ENCODE measurements around the gene HSPH1.

Gene HSPH1

GRCh38 chr13:31201341-31202031 lies 39.8 kb upstream of the HSPH1 start:
- no peak for DNase-seq (ENCODE audit: low read depth)
- peak overlapping the region; percentile 62 for H3K4me3 ChIP-seq (ENCODE audit: low read depth, low read length)
- no peak for TF ChIP-seq CTCF (IDR thresholded peaks at IDR 0.05; ENCODE audit: control insufficient read depth, extremely low read depth, insufficient read depth)

DNA sequence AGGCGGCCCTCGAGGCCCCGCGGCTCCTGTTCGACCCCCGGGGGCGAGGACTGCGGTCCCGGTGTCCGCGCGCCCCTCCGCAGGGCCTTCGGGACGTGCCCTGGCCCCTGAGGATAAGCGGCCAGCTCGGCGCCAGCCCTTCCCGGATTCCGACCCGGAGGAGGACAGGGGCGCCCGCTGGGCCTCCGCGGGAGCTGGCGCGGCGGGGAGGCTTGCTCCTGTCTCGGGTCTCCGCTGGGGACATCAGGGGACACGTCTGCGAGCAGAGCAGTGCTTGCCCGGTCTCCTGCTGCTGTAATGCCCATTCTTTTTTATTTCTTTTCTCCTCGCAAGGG lies 38.9 kb upstream of the HSPH1 start:
- no peak for TF ChIP-seq CTCF (IDR thresholded peaks at IDR 0.05; ENCODE audit: control insufficient read depth, extremely low read depth, insufficient read depth)
- peak overlapping the region; percentile 62 for H3K4me3 ChIP-seq (ENCODE audit: low read depth, low read length)
- DNase-seq (ENCODE audit: low read depth): no peak

- H3K4me3 ChIP-seq (ENCODE audit: low read depth, low read length): peak within 1 kb of the TSS; percentile 62
- peak; percentile 88 for TF ChIP-seq CTCF (IDR thresholded peaks at IDR 0.05; ENCODE audit: control insufficient read depth, extremely low read depth, insufficient read depth)
- DNase-seq (ENCODE audit: low read depth): peak; percentile 18
Measured at GRCh38 chr13:31199849-31200636, 38.3 kb upstream of the HSPH1 start, which contains the start of gene B3GLCT. TSS of gene B3GLCT (plus strand) at chr13:31199975. CDS start at chr13:31200085, 110 bp downstream.

DNA sequence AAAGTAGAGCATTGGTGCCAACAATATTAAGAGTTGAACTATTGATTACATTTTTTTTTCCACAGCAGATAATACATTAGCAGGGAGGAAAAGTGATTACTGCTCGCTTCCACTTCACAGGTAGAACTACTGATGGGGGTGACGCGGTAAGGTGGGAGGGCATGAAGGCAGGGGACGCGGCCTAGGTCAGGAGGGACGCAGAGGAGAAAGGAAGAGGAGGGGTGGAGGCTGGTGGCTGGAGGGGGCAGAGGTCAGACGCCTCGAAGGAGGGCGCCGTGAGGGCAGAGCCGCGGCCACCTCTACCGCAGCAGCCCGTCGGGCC lies 37.8 kb upstream of the HSPH1 start:
- H3K4me3 ChIP-seq (ENCODE audit: low read depth, low read length): peak overlapping the region; percentile 62
- no peak for TF ChIP-seq CTCF (IDR thresholded peaks at IDR 0.05; ENCODE audit: control insufficient read depth, extremely low read depth, insufficient read depth)
- DNase-seq (ENCODE audit: low read depth): no peak

DNA sequence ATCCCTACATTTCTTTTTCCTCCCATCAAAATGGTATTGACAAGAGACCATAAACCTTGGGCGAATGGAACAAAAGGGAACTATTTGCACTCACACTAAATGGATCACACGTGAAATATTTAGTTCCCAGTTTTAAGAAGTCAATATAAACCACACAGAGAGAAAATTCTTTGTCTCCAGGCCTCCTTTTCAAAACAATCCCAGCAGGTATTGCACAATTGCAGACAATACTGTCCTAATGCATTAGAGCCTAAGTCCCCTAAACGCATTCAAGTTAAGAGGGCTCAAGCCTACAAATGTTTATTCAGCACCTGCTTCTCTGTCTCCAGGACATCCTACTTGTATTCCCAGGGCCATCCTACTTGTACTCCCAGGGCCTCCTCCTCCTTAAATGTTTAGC lies 36.8 kb upstream of the HSPH1 start:
- no peak overlapping the region for H3K4me3 ChIP-seq (ENCODE audit: low read depth, low read length)
- DNase-seq (ENCODE audit: low read depth): no peak
- TF ChIP-seq CTCF (IDR thresholded peaks at IDR 0.05; ENCODE audit: control insufficient read depth, extremely low read depth, insufficient read depth): no peak

DNA sequence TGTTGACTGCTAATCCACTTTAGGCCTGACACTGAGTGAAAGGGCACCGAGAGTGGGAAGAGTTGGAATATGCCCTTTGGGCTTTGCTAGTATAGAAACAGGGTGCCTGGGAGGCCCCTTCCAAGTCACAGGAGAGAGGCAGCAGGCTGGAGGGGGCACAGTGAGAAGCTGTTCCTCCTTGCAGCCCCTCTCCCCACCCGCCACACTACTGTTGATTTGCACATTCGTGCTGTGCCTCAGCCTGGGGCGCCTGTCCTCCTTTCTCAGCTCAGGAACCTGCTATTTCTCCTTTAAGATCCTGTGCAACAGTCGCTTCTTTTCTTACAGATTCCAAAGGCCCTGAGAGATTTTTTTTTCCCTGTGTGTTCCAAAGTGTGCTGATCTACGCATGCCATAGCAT lies 35.3 kb upstream of the HSPH1 start:
- TF ChIP-seq CTCF (IDR thresholded peaks at IDR 0.05; ENCODE audit: control insufficient read depth, extremely low read depth, insufficient read depth): no peak
- DNase-seq (ENCODE audit: low read depth): no peak
- no peak overlapping the region for H3K4me3 ChIP-seq (ENCODE audit: low read depth, low read length)

All from LNCaP clone FGC (cell line).